NT2/D1 (cell line): ENCODE results near the gene TTK.

Source experiments
- SUZ12 ChIP-seq: IDR thresholded peaks from 2 replicates; pipeline ENCODE4 v1.6.1; 2011; ENCODE audit not compliant: insufficient read length, insufficient read depth; ENCODE audit errors: extremely low read depth
- YY1 ChIP-seq: IDR thresholded peaks from 2 replicates; pipeline ENCODE4 v1.6.1; 2011; ENCODE audit not compliant: insufficient read length, insufficient read depth
- ZNF274 ChIP-seq: IDR thresholded peaks from 2 replicates; pipeline ENCODE4 v1.6.1; 2011; ENCODE audit warnings: mild to moderate bottlenecking, low read depth, low read length

- no peak for TF ChIP-seq YY1
- no peak for TF ChIP-seq ZNF274
- TF ChIP-seq SUZ12: no peak
Measured at GRCh38 chr6:80088637-80089036, 84.2 kb downstream of the TTK start.
